ENCODE measurements around the gene PHF14. TPM values are rescaled to one million over a fixed set of nuclear protein-coding genes. Genes with fewer than 3 reads are reported as not detected.

The PHF14 gene
- total and polyA plus RNA-seq, 2 donors (not counting 3 experiments of a cell fraction or from before 2014, with no cell fraction given): 8.8 to 43.4 TPM

GRCh38 chr7:11130012-11130411 lies 156.3 kb downstream of the PHF14 start:
- dilution Hi-C loops (cut with MboI; ENCODE audit: extremely low pct_ligation_motif_present, low sequenced_read_pairs): no loop called here
- no peaks in the 10 kb centered on the region for H3K9me3 ChIP-seq (replicated peaks; ENCODE audit: control insufficient read depth, insufficient read depth, low read length)
- H3K4me3 ChIP-seq (replicated peaks in 1 of 3; ENCODE audit: insufficient read depth in 1 of 3, low read depth in 1 of 3, low read length in 3 of 3): no peak overlapping the region
- ChIA-PET CTCF (interaction anchor here (1.0 kb wide), 1 partner anchor 13 kb away, joined by 3 read pairs; no protein-coding TSS in a partner anchor), POLR2A (no interaction called here)
- peaks cover 5% of the 10 kb centered on the region for H3K4me1 ChIP-seq (ENCODE audit: control insufficient read depth, extremely low read depth, insufficient read depth, low read length)
- no peaks in the 10 kb centered on the region for H3K79me2 ChIP-seq (ENCODE audit: control insufficient read depth, insufficient read depth, low read length)
- no TSS peak for BruUV-seq (replicated peaks)
- intact Hi-C loops (cut with micrococcal nuclease): no loop called here
- H4K20me1 ChIP-seq (replicated peaks; ENCODE audit: control insufficient read depth, extremely low read depth, insufficient read depth, low read length): no peaks in the 10 kb centered on the region
- H3K27ac ChIP-seq (ENCODE audit: insufficient read depth, low read depth, low read length): no peak overlapping the region
- DNase-seq (ENCODE audit: low read depth, low spot score): peak; percentile 48
- H2AFZ ChIP-seq (ENCODE audit: low read depth, low read length): no peak overlapping the region
- no peaks in the 10 kb centered on the region for H3K9me1 ChIP-seq (replicated peaks; ENCODE audit: control insufficient read depth, extremely low read depth, insufficient read depth, low read length)
- no peak for FAIRE-seq
- no peak overlapping the region for H3K4me2 ChIP-seq (ENCODE audit: insufficient read depth, low read length)
- H3K36me3 ChIP-seq (ENCODE audit: control insufficient read depth in 2 of 2, extremely low read depth in 1 of 2, insufficient read depth in 2 of 2, low read length in 2 of 2): no peaks in the 10 kb centered on the region
- no peaks in the 10 kb centered on the region for H3K27me3 ChIP-seq (ENCODE audit: control insufficient read depth in 2 of 2, insufficient read depth in 2 of 2, low read length in 2 of 2)
- TF ChIP-seq GATA2 (IDR thresholded peaks at IDR 0.05; ENCODE audit: insufficient read depth, insufficient read length, low read depth, low read length): no peak
- TF ChIP-seq MYC (IDR thresholded peaks at IDR 0.05; ENCODE audit: low read depth, low read length): no peak
- no peak overlapping the region for H3K9ac ChIP-seq (replicated peaks; ENCODE audit: extremely low read depth, insufficient read depth, low read length)

GRCh38 chr7:11130601-11131000 lies 156.9 kb downstream of the PHF14 start:
- ChIA-PET POLR2A (no interaction called here), CTCF (interaction anchor here (1.0 kb wide), 1 partner anchor 13 kb away, joined by 3 read pairs; no protein-coding TSS in a partner anchor)
- no peak overlapping the region for H2AFZ ChIP-seq (ENCODE audit: low read depth, low read length)
- TF ChIP-seq CTCF (IDR thresholded peaks at IDR 0.05; ENCODE audit: extremely low read depth in 1 of 2, insufficient read depth in 1 of 2, low read depth in 1 of 2, low read length in 2 of 2): no peak
- no peak for TF ChIP-seq MAX (IDR thresholded peaks at IDR 0.05; ENCODE audit: insufficient read depth, insufficient read length)
- TF ChIP-seq MYC (IDR thresholded peaks at IDR 0.05; ENCODE audit: low read depth, low read length): no peak
- TF ChIP-seq JUN (IDR thresholded peaks at IDR 0.05; ENCODE audit: borderline replicate concordance, insufficient read depth, insufficient read length, low read depth): no peak
- no peak for TF ChIP-seq POLR2A (IDR thresholded peaks at IDR 0.05; ENCODE audit: low read depth, low read length)
- TF ChIP-seq FOS (IDR thresholded peaks at IDR 0.05; ENCODE audit: borderline replicate concordance, insufficient read depth, low read length): no peak
- TF ChIP-seq GATA2 (IDR thresholded peaks at IDR 0.05; ENCODE audit: insufficient read depth, insufficient read length, low read depth, low read length): no peak
- no peak for TF ChIP-seq POLR2AphosphoS5 (IDR thresholded peaks at IDR 0.05; ENCODE audit: insufficient read depth, low read depth, low read length)
- H3K9ac ChIP-seq (replicated peaks; ENCODE audit: extremely low read depth, insufficient read depth, low read length): no peak overlapping the region
- H3K9me1 ChIP-seq (replicated peaks; ENCODE audit: control insufficient read depth, extremely low read depth, insufficient read depth, low read length): no peaks in the 10 kb centered on the region
- FAIRE-seq: no peak
- no peaks in the 10 kb centered on the region for H3K9me3 ChIP-seq (replicated peaks; ENCODE audit: control insufficient read depth, insufficient read depth, low read length)
- H3K4me3 ChIP-seq (replicated peaks in 1 of 3; ENCODE audit: insufficient read depth in 1 of 3, low read depth in 1 of 3, low read length in 3 of 3): no peak overlapping the region
- H3K36me3 ChIP-seq (ENCODE audit: control insufficient read depth in 2 of 2, extremely low read depth in 1 of 2, insufficient read depth in 2 of 2, low read length in 2 of 2): no peaks in the 10 kb centered on the region
- no peaks in the 10 kb centered on the region for H3K79me2 ChIP-seq (ENCODE audit: control insufficient read depth, insufficient read depth, low read length)
- no TSS peak for BruUV-seq (replicated peaks)
- no peak overlapping the region for H3K27ac ChIP-seq (ENCODE audit: insufficient read depth, low read depth, low read length)
- DNase-seq (ENCODE audit: low read depth, low spot score): no peak
- H3K27me3 ChIP-seq (ENCODE audit: control insufficient read depth in 2 of 2, insufficient read depth in 2 of 2, low read length in 2 of 2): no peaks in the 10 kb centered on the region
- dilution Hi-C loops (cut with MboI; ENCODE audit: extremely low pct_ligation_motif_present, low sequenced_read_pairs) (no loop called here), intact Hi-C loops (cut with micrococcal nuclease) (no loop called here)
- H3K4me1 ChIP-seq (ENCODE audit: control insufficient read depth, extremely low read depth, insufficient read depth, low read length): peaks cover 5% of the 10 kb centered on the region
- H4K20me1 ChIP-seq (replicated peaks; ENCODE audit: control insufficient read depth, extremely low read depth, insufficient read depth, low read length): no peaks in the 10 kb centered on the region
- no peak overlapping the region for H3K4me2 ChIP-seq (ENCODE audit: insufficient read depth, low read length)
